ENCODE results near the gene IL24.

Gene IL24

GRCh38 chr1:206860165-206860564 is 37.1 kb upstream of the IL24 start:
- no peaks in the 10 kb centered on the region for H3K4me1 ChIP-seq (ENCODE audit: insufficient read depth, poor library complexity, severe bottlenecking)
- no peak for TF ChIP-seq CTCF (IDR thresholded peaks at IDR 0.05; ENCODE audit: poor library complexity, severe bottlenecking)
- DNase-seq (ENCODE audit: low spot score) (no peak), ATAC-seq (ENCODE audit: low read depth) (no peak)
- H3K4me3 ChIP-seq (ENCODE audit: severe bottlenecking) = no peak overlapping the region
- no peak overlapping the region for H3K27ac ChIP-seq (ENCODE audit: poor library complexity, severe bottlenecking)
- H3K9me3 ChIP-seq (ENCODE audit: severe bottlenecking) = no peaks in the 10 kb centered on the region
- H3K36me3 ChIP-seq (ENCODE audit: low read depth) = no peaks in the 10 kb centered on the region
- H3K27me3 ChIP-seq (ENCODE audit: insufficient read depth, poor library complexity, severe bottlenecking) = no peaks in the 10 kb centered on the region

DNA sequence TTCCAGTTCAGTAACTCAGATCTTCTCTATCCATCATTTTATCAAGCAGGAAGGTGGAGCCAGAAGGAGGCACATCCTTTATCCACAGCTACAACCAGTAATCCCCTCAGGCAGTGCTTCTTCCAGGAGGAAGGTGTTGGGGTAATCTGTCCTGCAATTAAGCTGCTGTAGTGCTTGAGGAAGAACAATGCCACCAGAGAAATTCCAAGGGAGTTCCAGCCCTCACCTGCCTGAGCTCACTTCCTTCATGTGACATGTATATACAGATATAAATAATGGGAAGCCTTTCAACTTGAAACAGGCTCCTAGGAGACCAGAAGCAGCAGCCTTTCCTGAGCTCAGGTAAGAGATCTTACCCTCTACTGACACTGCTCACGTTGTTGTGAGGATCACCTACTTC is 34.0 kb upstream of the IL24 start:
- Histone ChIP-seq H3K36me3 (ENCODE audit: low read depth) (no peaks in the 10 kb centered on the region), H3K9me3 (ENCODE audit: severe bottlenecking) (no peaks in the 10 kb centered on the region), H3K4me1 (ENCODE audit: insufficient read depth, poor library complexity, severe bottlenecking) (no peaks in the 10 kb centered on the region), H3K27me3 (ENCODE audit: insufficient read depth, poor library complexity, severe bottlenecking) (no peaks in the 10 kb centered on the region), H3K4me3 (ENCODE audit: severe bottlenecking) (no peak overlapping the region), H3K27ac (ENCODE audit: poor library complexity, severe bottlenecking) (no peak overlapping the region)
- no peak for TF ChIP-seq CTCF (IDR thresholded peaks at IDR 0.05; ENCODE audit: poor library complexity, severe bottlenecking)
- DNase-seq (ENCODE audit: low spot score) (no peak), ATAC-seq (ENCODE audit: low read depth) (no peak; the same call in 2 of the 3 replicates)

DNA sequence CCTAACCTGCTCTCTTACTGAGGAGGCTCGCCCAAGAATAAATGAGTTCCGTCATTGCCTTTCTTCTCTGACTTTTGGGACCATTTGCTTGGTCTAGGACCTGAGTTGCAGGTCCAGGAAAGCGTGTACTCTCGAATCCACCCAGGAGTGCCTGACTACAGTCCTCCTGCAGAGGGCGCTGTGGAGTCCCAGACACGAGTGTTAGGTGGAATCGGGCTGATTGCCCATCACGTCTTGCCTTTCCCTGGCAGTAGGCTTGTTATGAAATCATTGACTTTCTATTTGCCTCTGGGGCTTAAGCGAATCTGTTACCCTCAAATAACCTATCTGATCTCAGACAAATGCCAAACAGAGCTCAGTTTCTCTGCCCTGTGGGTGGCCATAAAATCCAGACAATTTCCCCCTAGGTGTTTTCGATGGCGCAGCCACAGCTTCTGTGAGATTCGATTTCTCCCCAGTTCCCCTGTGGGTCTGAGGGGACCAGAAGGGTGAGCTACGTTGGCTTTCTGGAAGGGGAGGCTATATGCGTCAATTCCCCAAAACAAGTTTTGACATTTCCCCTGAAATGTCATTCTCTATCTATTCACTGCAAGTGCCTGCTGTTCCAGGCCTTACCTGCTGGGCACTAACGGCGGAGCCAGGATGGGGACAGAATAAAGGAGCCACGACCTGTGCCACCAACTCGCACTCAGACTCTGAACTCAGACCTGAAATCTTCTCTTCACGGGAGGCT is 32.1 kb upstream of the IL24 start, which contains the start of gene IL20:
Gene IL20 (plus strand): TSS at position 685 of the 733 bp plus-strand sequence. CDS start 230 bp downstream, outside the sequence.
- no peaks in the 10 kb centered on the region for H3K4me1 ChIP-seq (ENCODE audit: insufficient read depth, poor library complexity, severe bottlenecking)
- H3K27me3 ChIP-seq (ENCODE audit: insufficient read depth, poor library complexity, severe bottlenecking) = no peaks in the 10 kb centered on the region
- ATAC-seq (ENCODE audit: low read depth) = peak; percentile 46; the same call in 1 of the 3 replicates
- H3K36me3 ChIP-seq (ENCODE audit: low read depth) = no peaks in the 10 kb centered on the region
- H3K4me3 ChIP-seq (ENCODE audit: severe bottlenecking) = no peak within 1 kb of the TSS
- H3K27ac ChIP-seq (ENCODE audit: poor library complexity, severe bottlenecking) = no peak within 1 kb of the TSS
- peak; percentile 70 for TF ChIP-seq CTCF (IDR thresholded peaks at IDR 0.05; ENCODE audit: poor library complexity, severe bottlenecking)
- DNase-seq (ENCODE audit: low spot score) = peak; percentile 64
- no peaks in the 10 kb centered on the region for H3K9me3 ChIP-seq (ENCODE audit: severe bottlenecking)

GRCh38 chr1:206866062-206866461 is 31.2 kb upstream of the IL24 start:
- Histone ChIP-seq H3K36me3 (ENCODE audit: low read depth) (no peaks in the 10 kb centered on the region), H3K4me3 (ENCODE audit: severe bottlenecking) (no peak overlapping the region), H3K9me3 (ENCODE audit: severe bottlenecking) (no peaks in the 10 kb centered on the region), H3K27ac (ENCODE audit: poor library complexity, severe bottlenecking) (no peak overlapping the region), H3K27me3 (ENCODE audit: insufficient read depth, poor library complexity, severe bottlenecking) (no peaks in the 10 kb centered on the region), H3K4me1 (ENCODE audit: insufficient read depth, poor library complexity, severe bottlenecking) (no peaks in the 10 kb centered on the region)
- ATAC-seq (ENCODE audit: low read depth) (no peak), DNase-seq (ENCODE audit: low spot score) (no peak)
- TF ChIP-seq CTCF (IDR thresholded peaks at IDR 0.05; ENCODE audit: poor library complexity, severe bottlenecking) = no peak

GRCh38 chr1:206867239-206867638 is 30.0 kb upstream of the IL24 start:
- TF ChIP-seq CTCF (IDR thresholded peaks at IDR 0.05; ENCODE audit: poor library complexity, severe bottlenecking) = no peak
- Histone ChIP-seq H3K4me1 (ENCODE audit: insufficient read depth, poor library complexity, severe bottlenecking) (no peaks in the 10 kb centered on the region), H3K27ac (ENCODE audit: poor library complexity, severe bottlenecking) (no peak overlapping the region), H3K27me3 (ENCODE audit: insufficient read depth, poor library complexity, severe bottlenecking) (no peaks in the 10 kb centered on the region), H3K4me3 (ENCODE audit: severe bottlenecking) (no peak overlapping the region), H3K9me3 (ENCODE audit: severe bottlenecking) (no peaks in the 10 kb centered on the region), H3K36me3 (ENCODE audit: low read depth) (no peaks in the 10 kb centered on the region)
- DNase-seq (ENCODE audit: low spot score) = no peak
- ATAC-seq (ENCODE audit: low read depth) = peak; percentile 45; the same call in 1 of the 3 replicates
